ENCODE data around the gene DNMBP. TPM values are rescaled to one million over a fixed set of nuclear protein-coding genes. Genes with fewer than 3 reads are reported as not detected.

DNMBP gene
- total and polyA plus RNA-seq, 2 experiments from 2014 or later = 13.4 to 31.2 TPM

- ATAC-seq (no peak), DNase-seq (ENCODE audit: low spot score) (no peak)
- H4K20me1 ChIP-seq (replicated peaks; ENCODE audit: insufficient read depth) = no peaks in the 10 kb centered on the region
- H3F3A ChIP-seq (replicated peaks; ENCODE audit: low read depth) = no peaks in the 10 kb centered on the region
- no peak overlapping the region for H3K4me2 ChIP-seq
- Mint-ChIP-seq H3K4me3 (no peak overlapping the region), H3K27me3 (ENCODE audit: insufficient read depth, low read depth, poor library complexity) (peaks cover 2% of the 10 kb centered on the region), H3K9me3 (no peaks in the 10 kb centered on the region), H3K4me1 (peaks cover 18% of the 10 kb centered on the region; the same call in 2 of the 3 replicates), H3K36me3 (ENCODE audit: low read depth) (no peaks in the 10 kb centered on the region), H3K27ac (no peak overlapping the region)
- no peaks in the 10 kb centered on the region; the same call in 1 of the 2 replicates for H3K79me2 ChIP-seq (replicated peaks; ENCODE audit: insufficient read depth)
- H3K4me1 ChIP-seq (ENCODE audit: insufficient read depth) = no peaks in the 10 kb centered on the region
- no peaks in the 10 kb centered on the region for H3K36me3 ChIP-seq (ENCODE audit: insufficient read depth)
- no peaks in the 10 kb centered on the region for H3K27me3 ChIP-seq (ENCODE audit: insufficient read depth)
- H3K9me2 ChIP-seq (ENCODE audit: insufficient read depth) = no peaks in the 10 kb centered on the region
- no peak overlapping the region for H2AFZ ChIP-seq
- TF ChIP-seq ZNF462 (CRISPR knock-in tag; IDR thresholded peaks at IDR 0.05) = no peak
- no peak for TF ChIP-seq NANOG (IDR thresholded peaks at IDR 0.05; ENCODE audit: borderline replicate concordance)
- TF ChIP-seq EZH2phosphoT487 (IDR thresholded peaks at IDR 0.05; ENCODE audit: unreplicated experiment) = no peak
- no peak for TF ChIP-seq CTCF (conservative IDR thresholded peaks at IDR 0.05; ENCODE audit: low read depth in 2 of 2)
- TF ChIP-seq POLR2AphosphoS5 (IDR thresholded peaks at IDR 0.05; ENCODE audit: low read depth) = no peak
- no peak for TF ChIP-seq ZNF331 (CRISPR knock-in tag; IDR thresholded peaks at IDR 0.05; ENCODE audit: low read depth)
- TF ChIP-seq JUNB (IDR thresholded peaks at IDR 0.05; ENCODE audit: unreplicated experiment) = no peak
- no peak for TF ChIP-seq ZNF114 (CRISPR knock-in tag; IDR thresholded peaks at IDR 0.05)
- TF ChIP-seq CREB1 (CRISPR knock-in tag; IDR thresholded peaks at IDR 0.05; ENCODE audit: low read depth) = no peak
- TF ChIP-seq STAT1 (IDR thresholded peaks at IDR 0.05; ENCODE audit: unreplicated experiment) = no peak
- no peak for TF ChIP-seq REST (IDR thresholded peaks at IDR 0.05; ENCODE audit: unreplicated experiment)
- no peak for TF ChIP-seq ETS1 (IDR thresholded peaks at IDR 0.05)
- TF ChIP-seq EZH2 (IDR thresholded peaks at IDR 0.05; ENCODE audit: low read depth, unreplicated experiment) = no peak
- H3K27ac ChIP-seq (ENCODE audit: low read depth) = no peak overlapping the region
- no peak overlapping the region for H3K4me3 ChIP-seq
Observed at GRCh38 chr10:99981581-99982199, 28.1 kb downstream of the DNMBP start.

Measured in GM23338 (cell line).